Muscle layer of colon (tissue), 2 donors: ENCODE measurements around the gene TMPRSS7.

Source experiments
- H3K27ac ChIP-seq: one replicate; pipeline ENCODE4 v1.7.0; 2013; ENCODE audit warnings: low read depth, mild to moderate bottlenecking, low read length, moderate library complexity
- H3K27me3 ChIP-seq, 2 donors: one replicate each; pipeline ENCODE4 v1.7.0; 2013; ENCODE audit warnings: low read length in 2 of 2, mild to moderate bottlenecking in 2 of 2; ENCODE audit not compliant: insufficient read depth in 2 of 2, control insufficient read depth in 1 of 2
- H3K36me3 ChIP-seq: one replicate; pipeline ENCODE4 v1.7.0; 2013; ENCODE audit warnings: mild to moderate bottlenecking, low read length; ENCODE audit not compliant: insufficient read depth
- H3K4me1 ChIP-seq: one replicate; pipeline ENCODE4 v1.7.0; 2013; ENCODE audit warnings: mild to moderate bottlenecking, low read length; ENCODE audit not compliant: insufficient read depth
- H3K4me3 ChIP-seq, 2 donors: one replicate each; pipeline ENCODE4 v1.7.0; 2013; ENCODE audit warnings: low read length in 2 of 2, low read depth in 1 of 2, mild to moderate bottlenecking in 1 of 2, moderate library complexity in 1 of 2
- H3K9ac ChIP-seq: one replicate; pipeline ENCODE4 v1.7.0; 2013; ENCODE audit warnings: low read length
- H3K9me3 ChIP-seq: one replicate; pipeline ENCODE4 v1.7.0; 2013; ENCODE audit warnings: mild to moderate bottlenecking, low read length
- donor health status: abdominal sarcoma.
- donor health status: Adenocarcinoma of cecum.

TMPRSS7 gene

GRCh38 chr3:112089956-112090886 lies 55.7 kb downstream of the TMPRSS7 start:
- no peak overlapping the region for H3K27ac ChIP-seq
- H3K4me1 ChIP-seq, result no peaks in the 10 kb centered on the region
- no peaks in the 10 kb centered on the region for H3K27me3 ChIP-seq
- H3K9ac ChIP-seq, result no peak overlapping the region
- H3K4me3 ChIP-seq, result no peak overlapping the region
- no peaks in the 10 kb centered on the region for H3K9me3 ChIP-seq
- H3K36me3 ChIP-seq, result no peaks in the 10 kb centered on the region

- Histone ChIP-seq H3K27me3 (no peaks in the 10 kb centered on the region), H3K36me3 (no peaks in the 10 kb centered on the region), H3K9ac (no peak overlapping the region), H3K9me3 (no peaks in the 10 kb centered on the region), H3K4me3 (no peak overlapping the region), H3K27ac (no peak overlapping the region), H3K4me1 (no peaks in the 10 kb centered on the region)
Observed at GRCh38 chr3:112090887-112091586, 56.5 kb downstream of the TMPRSS7 start.

GRCh38 chr3:112092496-112093179 lies 58.1 kb downstream of the TMPRSS7 start:
- Histone ChIP-seq H3K27ac (no peak overlapping the region), H3K4me1 (no peaks in the 10 kb centered on the region), H3K9ac (no peak overlapping the region)

GRCh38 chr3:112093180-112093522 lies 58.6 kb downstream of the TMPRSS7 start:
- no peaks in the 10 kb centered on the region for H3K36me3 ChIP-seq
- H3K4me3 ChIP-seq, result no peak overlapping the region
- H3K4me1 ChIP-seq, result no peaks in the 10 kb centered on the region
- H3K9me3 ChIP-seq, result no peaks in the 10 kb centered on the region
- H3K27me3 ChIP-seq, result no peaks in the 10 kb centered on the region
- no peak overlapping the region for H3K27ac ChIP-seq
- no peak overlapping the region for H3K9ac ChIP-seq

More at GRCh38 chr3:112092496-112093179, 58.1 kb downstream of the TMPRSS7 start:
- H3K36me3 ChIP-seq, result no peaks in the 10 kb centered on the region
- no peaks in the 10 kb centered on the region for H3K27me3 ChIP-seq
- no peaks in the 10 kb centered on the region for H3K9me3 ChIP-seq
- no peak overlapping the region for H3K4me3 ChIP-seq

- no peak overlapping the region for H3K4me3 ChIP-seq
- H3K9me3 ChIP-seq, result no peaks in the 10 kb centered on the region
- H3K27ac ChIP-seq, result no peak overlapping the region
- H3K9ac ChIP-seq, result no peak overlapping the region
- H3K27me3 ChIP-seq, result no peaks in the 10 kb centered on the region
- H3K36me3 ChIP-seq, result no peaks in the 10 kb centered on the region
- H3K4me1 ChIP-seq, result no peaks in the 10 kb centered on the region
Observed at GRCh38 chr3:112095731-112096130, 61.2 kb downstream of the TMPRSS7 start.

- no peak overlapping the region for H3K4me3 ChIP-seq
- no peaks in the 10 kb centered on the region for H3K27me3 ChIP-seq
- no peak overlapping the region for H3K27ac ChIP-seq
- H3K36me3 ChIP-seq, result no peaks in the 10 kb centered on the region
- no peaks in the 10 kb centered on the region for H3K9me3 ChIP-seq
- no peak overlapping the region for H3K9ac ChIP-seq
- no peaks in the 10 kb centered on the region for H3K4me1 ChIP-seq
Observed at GRCh38 chr3:112096176-112096575, 61.6 kb downstream of the TMPRSS7 start.

GRCh38 chr3:112097378-112097777 lies 62.8 kb downstream of the TMPRSS7 start:
- Histone ChIP-seq H3K27me3 (no peaks in the 10 kb centered on the region), H3K27ac (no peak overlapping the region), H3K9me3 (no peaks in the 10 kb centered on the region), H3K9ac (no peak overlapping the region), H3K4me1 (no peaks in the 10 kb centered on the region), H3K36me3 (no peaks in the 10 kb centered on the region), H3K4me3 (no peak overlapping the region)

- H3K9ac ChIP-seq, result no peak overlapping the region
- H3K27ac ChIP-seq, result no peak overlapping the region
- H3K9me3 ChIP-seq, result no peaks in the 10 kb centered on the region
- no peak overlapping the region for H3K4me3 ChIP-seq
- H3K36me3 ChIP-seq, result no peaks in the 10 kb centered on the region
- no peaks in the 10 kb centered on the region for H3K27me3 ChIP-seq
- no peaks in the 10 kb centered on the region for H3K4me1 ChIP-seq
Observed at GRCh38 chr3:112101916-112102315, 67.4 kb downstream of the TMPRSS7 start.

- no peaks in the 10 kb centered on the region for H3K27me3 ChIP-seq
- no peaks in the 10 kb centered on the region for H3K36me3 ChIP-seq
- no peak overlapping the region for H3K27ac ChIP-seq
- H3K4me3 ChIP-seq, result no peak overlapping the region
- H3K4me1 ChIP-seq, result no peaks in the 10 kb centered on the region
- no peaks in the 10 kb centered on the region for H3K9me3 ChIP-seq
- no peak overlapping the region for H3K9ac ChIP-seq
Observed at GRCh38 chr3:112104774-112105173, 70.2 kb downstream of the TMPRSS7 start.

- Histone ChIP-seq H3K27me3 (no peaks in the 10 kb centered on the region), H3K4me1 (no peaks in the 10 kb centered on the region), H3K9ac (no peak overlapping the region), H3K4me3 (no peak overlapping the region), H3K27ac (no peak overlapping the region), H3K9me3 (no peaks in the 10 kb centered on the region), H3K36me3 (no peaks in the 10 kb centered on the region)
Observed at GRCh38 chr3:112109322-112109721, 74.8 kb downstream of the TMPRSS7 start.

- Histone ChIP-seq H3K36me3 (no peaks in the 10 kb centered on the region), H3K4me3 (no peak overlapping the region), H3K4me1 (no peaks in the 10 kb centered on the region), H3K27ac (no peak overlapping the region), H3K27me3 (no peaks in the 10 kb centered on the region), H3K9me3 (no peaks in the 10 kb centered on the region), H3K9ac (no peak overlapping the region)
Observed at GRCh38 chr3:112111785-112112402, 77.4 kb downstream of the TMPRSS7 start.
